ENCODE results near the gene MYH14. TPM values are rescaled to one million over a fixed set of nuclear protein-coding genes. Genes with fewer than 3 reads are reported as not detected.

MYH14 gene
- total RNA-seq, 1 donor from 2014 or later: 0.99 TPM

- no peak for DNase-seq (ENCODE audit: extremely low read depth, low read depth, low spot score)
Observed at GRCh38 chr19:50192463-50193211, 10.8 kb upstream of the MYH14 start.

GRCh38 chr19:50195224-50195623, 8.2 kb upstream of the MYH14 start:
- DNase-seq (ENCODE audit: extremely low read depth, low read depth, low spot score): no peak

GRCh38 chr19:50196322-50196932, 7.0 kb upstream of the MYH14 start:
- DNase-seq (ENCODE audit: extremely low read depth, low read depth, low spot score): no peak

- DNase-seq (ENCODE audit: extremely low read depth, low read depth, low spot score): no peak
Observed at GRCh38 chr19:50197348-50197747, 6.1 kb upstream of the MYH14 start.

- DNase-seq (ENCODE audit: extremely low read depth, low read depth, low spot score): no peak
Observed at GRCh38 chr19:50198431-50199258, 4.8 kb upstream of the MYH14 start.

- DNase-seq (ENCODE audit: extremely low read depth, low read depth, low spot score): no peak
Observed at GRCh38 chr19:50199259-50199555, 4.2 kb upstream of the MYH14 start.

- DNase-seq (ENCODE audit: extremely low read depth, low read depth, low spot score): no peak
Observed at GRCh38 chr19:50202386-50202785, 1.0 kb upstream of the MYH14 start.

GRCh38 chr19:50202962-50203280, 501 bp upstream of the MYH14 start:
- no peak for DNase-seq (ENCODE audit: extremely low read depth, low read depth, low spot score)

- DNase-seq (ENCODE audit: extremely low read depth, low read depth, low spot score): no peak
Observed at GRCh38 chr19:50204081-50204428, 633 bp downstream of the MYH14 start.

GRCh38 chr19:50204811-50205675, 1.6 kb downstream of the MYH14 start:
- no peak for DNase-seq (ENCODE audit: extremely low read depth, low read depth, low spot score)

GRCh38 chr19:50205681-50206138, 2.3 kb downstream of the MYH14 start:
- DNase-seq (ENCODE audit: extremely low read depth, low read depth, low spot score): no peak

- DNase-seq (ENCODE audit: extremely low read depth, low read depth, low spot score): no peak
Observed at GRCh38 chr19:50206191-50206590, 2.8 kb downstream of the MYH14 start.

GRCh38 chr19:50207730-50208129, 4.3 kb downstream of the MYH14 start:
- DNase-seq (ENCODE audit: extremely low read depth, low read depth, low spot score): no peak

- DNase-seq (ENCODE audit: extremely low read depth, low read depth, low spot score): no peak
Observed at GRCh38 chr19:50209131-50209530, 5.7 kb downstream of the MYH14 start.

GRCh38 chr19:50210425-50210824, 7.0 kb downstream of the MYH14 start:
- DNase-seq (ENCODE audit: extremely low read depth, low read depth, low spot score): no peak

GRCh38 chr19:50213925-50214324, 10.5 kb downstream of the MYH14 start:
- DNase-seq (ENCODE audit: extremely low read depth, low read depth, low spot score): no peak

- no peak for DNase-seq (ENCODE audit: extremely low read depth, low read depth, low spot score)
Observed at GRCh38 chr19:50214699-50215543, 11.5 kb downstream of the MYH14 start.

- DNase-seq (ENCODE audit: extremely low read depth, low read depth, low spot score): no peak
Observed at GRCh38 chr19:50215820-50216219, 12.4 kb downstream of the MYH14 start.

- no peak for DNase-seq (ENCODE audit: extremely low read depth, low read depth, low spot score)
Observed at GRCh38 chr19:50221087-50221486, 17.7 kb downstream of the MYH14 start.

Measured in glomerular endothelial cell (primary cell).